NB4 (cell line): ENCODE measurements around the gene IFNGR1.

Experiments used
- DNase-seq: peaks from one replicate; pipeline ENCODE4 v3.0.0; 2010; ENCODE audit warnings: low read depth
- H3K4me3 ChIP-seq: one replicate; pipeline ENCODE4 v1.5.1; 2011; ENCODE audit warnings: mild to moderate bottlenecking, low read depth, low read length, moderate library complexity
- CTCF ChIP-seq: IDR thresholded peaks from one replicate; pipeline ENCODE4 v1.5.1; 2012; ENCODE audit warnings: low read depth, low read length
- MAX ChIP-seq: IDR thresholded peaks from 2 replicates; pipeline ENCODE4 v1.6.1; 2011; ENCODE audit warnings: low read depth, low read length
- MYC ChIP-seq: IDR thresholded peaks from 2 replicates; pipeline ENCODE4 v1.6.1; 2011; ENCODE audit warnings: low read depth, low read length
- POLR2A ChIP-seq: IDR thresholded peaks from 2 replicates; pipeline ENCODE4 v1.6.1; 2011; ENCODE audit warnings: mild to moderate bottlenecking; ENCODE audit not compliant: insufficient read length; ENCODE audit errors: extremely low read depth

IFNGR1 gene

GRCh38 chr6:137206577-137206976 is 12.6 kb downstream of the IFNGR1 start:
- no peak for DNase-seq
- no peak overlapping the region for H3K4me3 ChIP-seq
- TF ChIP-seq POLR2A (no peak), MAX (no peak), CTCF (no peak), MYC (no peak)

- no peak for TF ChIP-seq CTCF
- no peak for TF ChIP-seq MAX
- no peak for TF ChIP-seq POLR2A
- no peak for TF ChIP-seq MYC
- no peak overlapping the region for H3K4me3 ChIP-seq
- no peak for DNase-seq
Measured at GRCh38 chr6:137203256-137203655, 15.9 kb downstream of the IFNGR1 start.

- no peak for DNase-seq
- H3K4me3 ChIP-seq = no peak overlapping the region
- no peak for TF ChIP-seq MYC
- peak; percentile 6 for TF ChIP-seq CTCF
- no peak for TF ChIP-seq MAX
Measured at GRCh38 chr6:137202078-137202477, 17.1 kb downstream of the IFNGR1 start.

GRCh38 chr6:137201006-137201405 is 18.2 kb downstream of the IFNGR1 start:
- H3K4me3 ChIP-seq = no peak overlapping the region
- no peak for DNase-seq
- no peak for TF ChIP-seq MYC
- no peak for TF ChIP-seq CTCF

- no peak overlapping the region for H3K4me3 ChIP-seq
- TF ChIP-seq CTCF (no peak), MYC (no peak), MAX (no peak), POLR2A (no peak)
- DNase-seq = no peak
Measured at GRCh38 chr6:137200288-137200687, 18.9 kb downstream of the IFNGR1 start.

GRCh38 chr6:137197684-137198645 is 21.2 kb downstream of the IFNGR1 start:
- no peak overlapping the region for H3K4me3 ChIP-seq

More at GRCh38 chr6:137197684-137198645, 21.2 kb downstream of the IFNGR1 start:
- TF ChIP-seq POLR2A = no peak
- no peak for TF ChIP-seq MAX
- no peak for TF ChIP-seq CTCF
- TF ChIP-seq MYC = no peak
- no peak for DNase-seq
